ENCODE measurements around the gene ENPEP. TPM values are rescaled to one million over a fixed set of nuclear protein-coding genes. Genes with fewer than 3 reads are reported as not detected.
A peak's percentile ranks its signal among the peaks of the same experiment; 100 is the strongest.

Gene ENPEP
- total RNA-seq, 3 donors from 2014 or later, result 5.0 to 10.2 (median 9.8) TPM

DNA sequence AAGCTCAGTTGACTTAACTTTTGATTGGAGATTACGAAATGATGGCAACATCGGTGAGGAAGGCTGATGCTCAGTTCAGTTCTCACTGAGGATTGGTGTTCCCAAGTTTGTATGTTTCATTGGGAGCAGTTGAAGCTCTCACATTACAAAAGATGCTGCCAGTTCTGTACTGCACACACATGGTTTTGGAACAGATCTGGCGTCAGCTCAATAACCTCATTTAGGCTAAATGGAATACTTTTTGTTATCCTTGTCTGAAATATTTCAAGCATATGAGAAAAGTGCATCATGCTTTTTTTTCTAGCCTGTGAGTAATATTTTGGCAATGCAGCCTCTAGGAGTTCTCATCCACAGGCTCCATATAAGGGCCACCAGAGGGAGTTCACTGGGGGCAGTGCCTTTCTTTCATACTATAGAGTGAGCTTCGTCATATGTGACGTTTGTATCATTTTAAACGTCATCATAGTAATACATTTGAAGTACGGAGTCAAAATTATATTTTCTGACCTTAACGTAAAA lies 4.1 kb downstream of the ENPEP start:
- Histone ChIP-seq H3K4me1 (no peaks in the 10 kb centered on the region), H3K27ac (peak overlapping the region; percentile 25 to 59), H3K9me3 (no peaks in the 10 kb centered on the region), H3K4me3 (peak overlapping the region in 2 of 3 donors; percentile 13 to 26), H3K36me3 (no peaks in the 10 kb centered on the region), H3K27me3 (no peaks in the 10 kb centered on the region)
- DNase-seq (ENCODE audit: low spot score in 2 of 2), result no peak
- intact Hi-C loops (cut with DNase I; ENCODE audit: low total_unique reads), result no loop called here
- no peak for TF ChIP-seq POLR2A (IDR thresholded peaks at IDR 0.05)
- TF ChIP-seq POLR2AphosphoS5 (IDR thresholded peaks at IDR 0.05), result no peak
- TF ChIP-seq, protein P1, sequence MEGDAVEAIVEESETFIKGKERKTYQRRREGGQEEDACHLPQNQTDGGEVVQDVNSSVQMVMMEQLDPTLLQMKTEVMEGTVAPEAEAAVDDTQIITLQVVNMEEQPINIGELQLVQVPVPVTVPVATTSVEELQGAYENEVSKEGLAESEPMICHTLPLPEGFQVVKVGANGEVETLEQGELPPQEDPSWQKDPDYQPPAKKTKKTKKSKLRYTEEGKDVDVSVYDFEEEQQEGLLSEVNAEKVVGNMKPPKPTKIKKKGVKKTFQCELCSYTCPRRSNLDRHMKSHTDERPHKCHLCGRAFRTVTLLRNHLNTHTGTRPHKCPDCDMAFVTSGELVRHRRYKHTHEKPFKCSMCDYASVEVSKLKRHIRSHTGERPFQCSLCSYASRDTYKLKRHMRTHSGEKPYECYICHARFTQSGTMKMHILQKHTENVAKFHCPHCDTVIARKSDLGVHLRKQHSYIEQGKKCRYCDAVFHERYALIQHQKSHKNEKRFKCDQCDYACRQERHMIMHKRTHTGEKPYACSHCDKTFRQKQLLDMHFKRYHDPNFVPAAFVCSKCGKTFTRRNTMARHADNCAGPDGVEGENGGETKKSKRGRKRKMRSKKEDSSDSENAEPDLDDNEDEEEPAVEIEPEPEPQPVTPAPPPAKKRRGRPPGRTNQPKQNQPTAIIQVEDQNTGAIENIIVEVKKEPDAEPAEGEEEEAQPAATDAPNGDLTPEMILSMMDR (IDR thresholded peaks at IDR 0.05), result no peak

DNA sequence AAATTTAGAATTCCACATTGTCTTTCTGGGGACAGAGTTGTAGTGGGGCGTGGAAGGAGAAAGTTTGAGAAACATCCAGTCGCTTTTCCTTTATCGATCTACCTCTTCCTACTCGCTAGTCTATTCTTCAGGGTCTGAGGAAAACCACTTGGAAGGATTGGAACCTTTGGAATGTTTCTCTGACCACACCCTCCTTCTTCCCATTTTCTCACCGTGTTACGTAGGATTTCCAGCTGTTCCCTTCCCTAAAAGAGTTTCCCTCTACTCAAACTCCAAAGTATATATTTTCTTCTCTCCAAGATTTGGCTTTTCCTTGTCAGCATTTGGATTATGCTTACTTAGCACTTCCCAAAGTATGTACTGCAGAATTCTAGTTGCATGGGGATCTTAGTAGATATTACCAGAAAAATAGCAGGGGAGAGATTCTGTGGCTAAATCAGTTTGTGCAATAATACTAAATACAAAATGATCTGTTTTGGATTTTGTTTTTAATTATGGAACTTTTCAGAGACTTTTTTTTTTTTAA lies 4.9 kb downstream of the ENPEP start:
- Histone ChIP-seq H3K4me3 (peak overlapping the region; percentile 3 to 26 (median 13)), H3K27ac (peak overlapping the region; percentile 25 to 59), H3K4me1 (no peaks in the 10 kb centered on the region), H3K27me3 (no peaks in the 10 kb centered on the region), H3K9me3 (no peaks in the 10 kb centered on the region), H3K36me3 (no peaks in the 10 kb centered on the region)
- intact Hi-C loops (cut with DNase I; ENCODE audit: low total_unique reads), result no loop called here
- TF ChIP-seq POLR2A (IDR thresholded peaks at IDR 0.05) (no peak), POLR2AphosphoS5 (IDR thresholded peaks at IDR 0.05) (no peak)
- no peak for DNase-seq (ENCODE audit: low spot score in 2 of 2)

DNA sequence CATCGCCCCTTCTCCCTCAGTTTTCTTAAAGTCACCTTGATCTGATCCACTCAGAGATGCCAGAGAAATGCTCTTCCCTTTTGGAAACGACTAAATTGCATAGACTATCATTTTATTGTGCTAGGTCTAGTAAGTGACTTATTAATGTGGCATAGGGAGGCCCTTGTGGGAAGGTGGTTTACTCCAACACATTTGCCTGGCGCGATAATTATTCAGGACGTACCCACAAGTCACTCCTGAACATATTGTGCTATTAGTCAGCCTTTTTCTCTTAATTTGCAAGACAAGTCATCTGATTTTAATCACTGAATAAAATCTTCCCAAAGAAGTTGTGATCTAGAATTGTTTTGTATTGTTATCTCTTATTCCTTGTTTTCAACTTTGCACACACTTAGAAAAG lies 7.6 kb downstream of the ENPEP start:
- no peak overlapping the region for H3K4me3 ChIP-seq
- H3K27ac ChIP-seq, result no peak overlapping the region
- TF ChIP-seq POLR2A (IDR thresholded peaks at IDR 0.05) (no peak), POLR2AphosphoS5 (IDR thresholded peaks at IDR 0.05) (no peak)
- TF ChIP-seq, protein P1 (IDR thresholded peaks at IDR 0.05), result no peak
- no peaks in the 10 kb centered on the region for H3K36me3 ChIP-seq
- intact Hi-C loops (cut with DNase I; ENCODE audit: low total_unique reads), result no loop called here
- no peaks in the 10 kb centered on the region for H3K9me3 ChIP-seq
- no peaks in the 10 kb centered on the region for H3K27me3 ChIP-seq
- DNase-seq (ENCODE audit: low spot score in 2 of 2), result no peak
- H3K4me1 ChIP-seq, result no peaks in the 10 kb centered on the region

DNA sequence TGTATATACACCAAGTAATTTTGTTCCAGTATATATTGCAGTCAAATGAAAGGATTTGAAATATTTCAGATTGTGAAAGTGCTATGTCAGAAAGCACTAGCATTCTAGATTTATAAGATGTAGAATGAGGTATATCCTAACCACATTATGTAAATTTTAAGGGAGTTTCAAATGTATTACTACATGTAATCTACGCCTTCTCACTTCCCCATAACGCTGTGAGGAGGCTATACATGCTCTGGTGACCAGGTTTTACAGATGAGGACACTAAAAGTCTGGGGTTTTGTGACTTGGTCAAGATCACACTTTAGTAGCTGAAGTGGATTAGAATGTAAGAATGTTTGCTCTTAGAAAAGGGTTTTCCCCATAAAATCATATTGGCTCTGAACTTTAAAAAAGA lies 8.1 kb downstream of the ENPEP start:
- DNase-seq (ENCODE audit: low spot score in 2 of 2), result no peak
- Histone ChIP-seq H3K4me3 (no peak overlapping the region), H3K9me3 (no peaks in the 10 kb centered on the region), H3K27ac (peak overlapping the region in 1 of 2 donors; percentile 44), H3K27me3 (no peaks in the 10 kb centered on the region), H3K4me1 (no peaks in the 10 kb centered on the region), H3K36me3 (no peaks in the 10 kb centered on the region)
- TF ChIP-seq POLR2AphosphoS5 (IDR thresholded peaks at IDR 0.05), result no peak
- TF ChIP-seq, protein P1 (IDR thresholded peaks at IDR 0.05), result no peak
- TF ChIP-seq POLR2A (IDR thresholded peaks at IDR 0.05), result no peak
- intact Hi-C loops (cut with DNase I; ENCODE audit: low total_unique reads), result no loop called here

DNA sequence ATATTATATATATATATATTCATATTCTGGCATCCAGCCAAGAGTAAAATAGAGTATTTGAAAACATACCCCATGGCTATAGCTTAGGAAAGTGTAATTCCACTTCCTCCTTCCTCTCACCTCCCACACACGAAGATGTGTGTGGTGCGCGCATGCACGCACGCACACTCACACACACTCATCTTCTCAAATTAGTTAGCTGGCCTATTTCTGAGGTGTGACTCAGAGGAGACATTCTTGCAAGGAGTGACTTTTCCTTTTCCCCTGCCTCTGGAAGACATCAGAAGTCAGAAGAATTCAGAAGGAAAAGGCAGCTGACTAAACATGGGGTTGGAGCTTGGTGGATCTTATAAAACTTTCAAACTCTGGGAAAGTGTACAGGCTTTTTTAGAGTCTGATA lies 8.8 kb downstream of the ENPEP start:
- Histone ChIP-seq H3K4me3 (no peak overlapping the region), H3K36me3 (no peaks in the 10 kb centered on the region), H3K9me3 (no peaks in the 10 kb centered on the region), H3K27ac (no peak overlapping the region), H3K27me3 (no peaks in the 10 kb centered on the region), H3K4me1 (no peaks in the 10 kb centered on the region)
- DNase-seq (ENCODE audit: low spot score in 2 of 2), result no peak
- intact Hi-C loops (cut with DNase I; ENCODE audit: low total_unique reads), result no loop called here
- TF ChIP-seq POLR2A (IDR thresholded peaks at IDR 0.05), result no peak
- no peak for TF ChIP-seq POLR2AphosphoS5 (IDR thresholded peaks at IDR 0.05)
- TF ChIP-seq, protein P1 (IDR thresholded peaks at IDR 0.05), result no peak
